ENCODE measurements around the gene BMP8B. TPM values are rescaled to one million over a fixed set of nuclear protein-coding genes. Genes with fewer than 3 reads are reported as not detected.

BMP8B gene
- polyA plus RNA-seq, 1 donor from 2014 or later, result 0.14 TPM

GRCh38 chr1:39738622-39739366 is 49.9 kb downstream of the BMP8B start, which contains the start of gene PPIE:
Gene PPIE (plus strand): TSS chr1:39738882. CDS start chr1:39738901, 19 bp downstream.
- Mint-ChIP-seq H3K4me1 (peaks cover 12 to 23% (median 12%) of the 10 kb centered on the region in 3 donors), H3K4me3 (peak within 1 kb of the TSS; percentile 86 to 100 (median 97)), H3K27me3 (peaks cover 13% of the 10 kb centered on the region), H3K36me3 (peaks cover 3% of the 10 kb centered on the region), H3K27ac (peak within 1 kb of the TSS; percentile 23 to 95 (median 90)), H3K9me3 (peaks cover 0 to 4% (median 2%) of the 10 kb centered on the region in 3 donors)

GRCh38 chr1:39737546-39738169 is 51.0 kb downstream of the BMP8B start:
- Mint-ChIP-seq H3K27ac (peak overlapping the region in 1 of 3 donors; percentile 46), H3K36me3 (peaks cover 3% of the 10 kb centered on the region), H3K9me3 (peaks cover 0 to 4% (median 2%) of the 10 kb centered on the region in 3 donors), H3K27me3 (peaks cover 18% of the 10 kb centered on the region), H3K4me1 (peaks cover 12 to 23% (median 12%) of the 10 kb centered on the region in 3 donors), H3K4me3 (peak overlapping the region in 3 of 4 donors; percentile 8 to 100 (median 86))

GRCh38 chr1:39735731-39736130 is 52.9 kb downstream of the BMP8B start:
- Mint-ChIP-seq H3K4me3 (no peak overlapping the region), H3K36me3 (no peaks in the 10 kb centered on the region), H3K27ac (no peak overlapping the region), H3K9me3 (peaks cover 0 to 4% (median 2%) of the 10 kb centered on the region in 3 donors), H3K4me1 (peaks cover 12 to 20% (median 12%) of the 10 kb centered on the region in 3 donors), H3K27me3 (peaks cover 22% of the 10 kb centered on the region)

- Mint-ChIP-seq H3K27ac (no peak overlapping the region), H3K9me3 (peaks cover 0 to 2% (median 0%) of the 10 kb centered on the region in 3 donors), H3K36me3 (no peaks in the 10 kb centered on the region), H3K27me3 (peaks cover 36% of the 10 kb centered on the region), H3K4me1 (peaks cover under 1 to 6% (median 4%) of the 10 kb centered on the region in 3 donors), H3K4me3 (no peak overlapping the region)
Measured at GRCh38 chr1:39733161-39733560, 55.5 kb downstream of the BMP8B start.

- Mint-ChIP-seq H3K27ac (no peak overlapping the region), H3K4me1 (peaks cover 4 to 8% (median 5%) of the 10 kb centered on the region in 3 donors), H3K27me3 (peaks cover 40% of the 10 kb centered on the region), H3K4me3 (no peak overlapping the region), H3K36me3 (no peaks in the 10 kb centered on the region), H3K9me3 (peaks cover 0 to 2% (median 0%) of the 10 kb centered on the region in 3 donors)
Measured at GRCh38 chr1:39732730-39733129, 55.9 kb downstream of the BMP8B start.

- Mint-ChIP-seq H3K36me3 (no peaks in the 10 kb centered on the region), H3K27ac (no peak overlapping the region), H3K9me3 (no peaks in the 10 kb centered on the region), H3K4me1 (peaks cover 9 to 11% (median 10%) of the 10 kb centered on the region in 3 donors), H3K4me3 (no peak overlapping the region), H3K27me3 (peaks cover 43% of the 10 kb centered on the region)
Measured at GRCh38 chr1:39729842-39730241, 58.8 kb downstream of the BMP8B start.

- Mint-ChIP-seq H3K36me3 (no peaks in the 10 kb centered on the region), H3K27ac (no peak overlapping the region), H3K27me3 (peaks cover 45% of the 10 kb centered on the region), H3K9me3 (no peaks in the 10 kb centered on the region), H3K4me3 (peak overlapping the region in 1 of 4 donors; percentile 11), H3K4me1 (peaks cover 9 to 11% (median 10%) of the 10 kb centered on the region in 3 donors)
Measured at GRCh38 chr1:39729030-39729429, 59.6 kb downstream of the BMP8B start.

- Mint-ChIP-seq H3K4me1 (peaks cover 9 to 11% (median 10%) of the 10 kb centered on the region in 3 donors), H3K9me3 (no peaks in the 10 kb centered on the region), H3K27me3 (peaks cover 38% of the 10 kb centered on the region), H3K4me3 (peak overlapping the region; percentile 64 to 95 (median 88)), H3K27ac (peak overlapping the region in 2 of 3 donors; percentile 8 to 19), H3K36me3 (no peaks in the 10 kb centered on the region)
Measured at GRCh38 chr1:39727932-39728317, 60.7 kb downstream of the BMP8B start.

GRCh38 chr1:39727221-39727931 is 61.3 kb downstream of the BMP8B start:
- peaks cover 9 to 11% (median 10%) of the 10 kb centered on the region in 3 donors for H3K4me1 Mint-ChIP-seq
- no peaks in the 10 kb centered on the region for H3K36me3 Mint-ChIP-seq
- peaks cover 36% of the 10 kb centered on the region for H3K27me3 Mint-ChIP-seq
- peak overlapping the region in 2 of 3 donors; percentile 19 to 80 for H3K27ac Mint-ChIP-seq
- H3K9me3 Mint-ChIP-seq, result no peaks in the 10 kb centered on the region
- H3K4me3 Mint-ChIP-seq, result peak overlapping the region in 3 of 4 donors; percentile 82 to 95 (median 93)

GRCh38 chr1:39726600-39726999 is 62.1 kb downstream of the BMP8B start:
- Mint-ChIP-seq H3K27ac (no peak overlapping the region), H3K4me3 (no peak overlapping the region), H3K27me3 (peaks cover 34% of the 10 kb centered on the region), H3K9me3 (no peaks in the 10 kb centered on the region), H3K36me3 (no peaks in the 10 kb centered on the region), H3K4me1 (peaks cover 9 to 11% (median 10%) of the 10 kb centered on the region in 3 donors)

GRCh38 chr1:39722495-39722894 is 66.2 kb downstream of the BMP8B start:
- Mint-ChIP-seq H3K36me3 (no peaks in the 10 kb centered on the region), H3K4me1 (peaks cover 4 to 7% (median 6%) of the 10 kb centered on the region in 3 donors), H3K27me3 (peaks cover 22% of the 10 kb centered on the region)

GRCh38 chr1:39721664-39722063 is 67.0 kb downstream of the BMP8B start:
- Mint-ChIP-seq H3K27me3 (peaks cover 23% of the 10 kb centered on the region), H3K9me3 (no peaks in the 10 kb centered on the region), H3K36me3 (no peaks in the 10 kb centered on the region), H3K4me1 (peaks cover 0 to 2% (median 0%) of the 10 kb centered on the region in 3 donors), H3K4me3 (no peak overlapping the region), H3K27ac (peak overlapping the region in 1 of 3 donors; percentile 1)

More at GRCh38 chr1:39722495-39722894, 66.2 kb downstream of the BMP8B start:
- Mint-ChIP-seq H3K4me3 (no peak overlapping the region), H3K9me3 (no peaks in the 10 kb centered on the region), H3K27ac (no peak overlapping the region)

- Mint-ChIP-seq H3K4me3 (no peak overlapping the region), H3K36me3 (no peaks in the 10 kb centered on the region), H3K4me1 (peaks cover 0 to 2% (median 0%) of the 10 kb centered on the region in 3 donors), H3K9me3 (no peaks in the 10 kb centered on the region), H3K27ac (no peak overlapping the region), H3K27me3 (peaks cover 21% of the 10 kb centered on the region)
Measured at GRCh38 chr1:39720094-39720999, 68.3 kb downstream of the BMP8B start.

- no peaks in the 10 kb centered on the region for H3K36me3 Mint-ChIP-seq
- H3K27ac Mint-ChIP-seq, result no peak overlapping the region
- H3K4me1 Mint-ChIP-seq, result peaks cover 0 to 2% (median 0%) of the 10 kb centered on the region in 3 donors
- no peak overlapping the region for H3K4me3 Mint-ChIP-seq
- no peaks in the 10 kb centered on the region for H3K9me3 Mint-ChIP-seq
- peaks cover 17% of the 10 kb centered on the region for H3K27me3 Mint-ChIP-seq
Measured at GRCh38 chr1:39717809-39718208, 70.9 kb downstream of the BMP8B start.

All from IgD-negative memory B cell (primary cell).